CD4-positive, alpha-beta T cell treated with Interferon gamma for 1 hour (primary cell): ENCODE data around the gene ATP6V1G3.

Experiments used
- DNase-seq: peaks from one replicate; pipeline ENCODE4 v3.0.0-alpha.2; 2020

ATP6V1G3 gene

GRCh38 chr1:198541737-198542136 lies 1.3 kb upstream of the ATP6V1G3 start:
- DNase-seq = no peak

GRCh38 chr1:198538579-198539364 lies 1.7 kb downstream of the ATP6V1G3 start:
- DNase-seq = no peak

- no peak for DNase-seq
Measured at GRCh38 chr1:198535631-198536030, 4.8 kb downstream of the ATP6V1G3 start.

- no peak for DNase-seq
Measured at GRCh38 chr1:198534548-198535418, 5.7 kb downstream of the ATP6V1G3 start.

GRCh38 chr1:198531891-198532290 lies 8.6 kb downstream of the ATP6V1G3 start:
- DNase-seq = no peak

GRCh38 chr1:198530953-198531352 lies 9.5 kb downstream of the ATP6V1G3 start:
- no peak for DNase-seq

- no peak for DNase-seq
Measured at GRCh38 chr1:198529414-198529813, 11.1 kb downstream of the ATP6V1G3 start.

GRCh38 chr1:198528364-198528763 lies 12.1 kb downstream of the ATP6V1G3 start:
- DNase-seq = no peak

- no peak for DNase-seq
Measured at GRCh38 chr1:198524556-198524955, 15.9 kb downstream of the ATP6V1G3 start.

- peak; percentile 25 for DNase-seq
Measured at GRCh38 chr1:198524127-198524526, 16.4 kb downstream of the ATP6V1G3 start.

- DNase-seq = peak; percentile 16
Measured at GRCh38 chr1:198523182-198523950, 17.1 kb downstream of the ATP6V1G3 start.

GRCh38 chr1:198520524-198521254 lies 19.8 kb downstream of the ATP6V1G3 start:
- DNase-seq = no peak

GRCh38 chr1:198519639-198520501 lies 20.6 kb downstream of the ATP6V1G3 start:
- DNase-seq = no peak

- DNase-seq = no peak
Measured at GRCh38 chr1:198517623-198518199, 22.8 kb downstream of the ATP6V1G3 start.

- no peak for DNase-seq
Measured at GRCh38 chr1:198500096-198500495, 40.4 kb downstream of the ATP6V1G3 start.

- DNase-seq = no peak
Measured at GRCh38 chr1:198499588-198499987, 40.9 kb downstream of the ATP6V1G3 start.

- no peak for DNase-seq
Measured at GRCh38 chr1:198498881-198499280, 41.6 kb downstream of the ATP6V1G3 start.

- DNase-seq = no peak
Measured at GRCh38 chr1:198498103-198498385, 42.4 kb downstream of the ATP6V1G3 start.

- peak; percentile 18 for DNase-seq
Measured at GRCh38 chr1:198497326-198498102, 43.0 kb downstream of the ATP6V1G3 start.
